ENCODE data around the gene MSTO1.
"Not testable (repeated sequence)": the region's sequence is repeated elsewhere in the genome, so short reads cannot be mapped to it uniquely, and the experiment has no call there.

DNA sequence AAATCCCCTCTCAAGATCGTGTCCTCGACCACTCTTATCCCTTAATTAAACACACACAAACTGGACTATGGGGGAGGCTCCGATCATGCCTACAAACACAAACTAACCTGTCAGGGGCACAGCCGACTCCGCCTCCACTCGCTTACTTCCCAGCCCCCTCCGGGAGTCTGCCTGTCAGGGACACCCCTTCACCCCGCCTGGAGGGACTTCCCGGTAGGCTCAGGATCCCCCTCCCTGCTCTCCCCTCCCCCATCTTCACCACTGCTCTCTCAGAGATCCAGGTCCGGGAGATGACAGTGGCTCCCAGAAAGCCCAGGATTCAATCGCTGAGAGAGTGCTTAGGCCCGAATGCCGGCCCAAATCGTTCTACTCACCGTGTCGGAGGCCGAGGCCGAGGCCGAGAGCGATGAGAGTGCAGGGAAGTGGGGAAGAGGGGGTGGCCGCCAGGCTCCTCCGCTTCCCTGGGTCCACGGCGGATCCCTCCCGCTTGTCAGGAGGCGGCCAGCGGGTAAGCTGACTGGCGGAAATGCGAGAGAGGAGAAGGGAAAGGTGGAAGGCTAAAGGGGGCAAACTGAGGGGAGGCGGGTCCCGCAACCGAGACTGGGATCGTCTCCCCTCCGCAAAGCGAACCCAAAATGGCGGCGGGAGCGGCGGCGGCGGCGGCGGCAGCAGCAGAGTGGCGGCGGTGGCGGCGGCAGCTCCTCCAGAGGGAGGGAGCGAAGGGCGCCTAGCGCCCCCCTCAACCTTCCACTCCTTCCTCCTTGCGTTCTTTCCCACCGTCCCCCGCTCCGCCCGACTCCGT lies 48.0 kb upstream of the MSTO1 start:
- TF ChIP-seq POLR2AphosphoS5, POLR2A (IDR thresholded peaks at IDR 0.05; ENCODE audit: low read depth, low read length): not testable (repeated sequence)

Data from GM12892 (cell line).